IPS-18a (cell line): ENCODE measurements around the gene LHX6.

Experiments used
- H3K27ac ChIP-seq: one replicate; pipeline ENCODE4 v1.5.1; 2013; ENCODE audit warnings: low read length
- H3K27me3 ChIP-seq: one replicate; pipeline ENCODE4 v1.6.1; 2013; ENCODE audit warnings: mild to moderate bottlenecking, low read length; ENCODE audit not compliant: control insufficient read depth, insufficient read depth
- H3K36me3 ChIP-seq: one replicate; pipeline ENCODE4 v1.6.1; 2013; ENCODE audit warnings: low read depth, low read length; ENCODE audit not compliant: control insufficient read depth
- H3K4me1 ChIP-seq: one replicate; pipeline ENCODE4 v1.6.1; 2013; ENCODE audit warnings: low read depth, low read length; ENCODE audit not compliant: control insufficient read depth
- H3K4me3 ChIP-seq: one replicate; pipeline ENCODE4 v1.5.1; 2013; ENCODE audit warnings: low read length
- H3K9ac ChIP-seq: one replicate; pipeline ENCODE4 v1.6.1; 2013; ENCODE audit warnings: mild to moderate bottlenecking, low read length, moderate library complexity
- H3K9me3 ChIP-seq: one replicate; pipeline ENCODE4 v1.6.1; 2013; ENCODE audit warnings: low read depth, low read length; ENCODE audit not compliant: control insufficient read depth

Gene LHX6

GRCh38 chr9:122229485-122229837 is 704 bp upstream of the LHX6 start:
- Histone ChIP-seq H3K9ac (no peak overlapping the region), H3K27ac (no peak overlapping the region), H3K4me3 (no peak overlapping the region), H3K36me3 (no peaks in the 10 kb centered on the region), H3K4me1 (peaks cover 10% of the 10 kb centered on the region), H3K27me3 (peaks cover 79% of the 10 kb centered on the region), H3K9me3 (no peaks in the 10 kb centered on the region)

DNA sequence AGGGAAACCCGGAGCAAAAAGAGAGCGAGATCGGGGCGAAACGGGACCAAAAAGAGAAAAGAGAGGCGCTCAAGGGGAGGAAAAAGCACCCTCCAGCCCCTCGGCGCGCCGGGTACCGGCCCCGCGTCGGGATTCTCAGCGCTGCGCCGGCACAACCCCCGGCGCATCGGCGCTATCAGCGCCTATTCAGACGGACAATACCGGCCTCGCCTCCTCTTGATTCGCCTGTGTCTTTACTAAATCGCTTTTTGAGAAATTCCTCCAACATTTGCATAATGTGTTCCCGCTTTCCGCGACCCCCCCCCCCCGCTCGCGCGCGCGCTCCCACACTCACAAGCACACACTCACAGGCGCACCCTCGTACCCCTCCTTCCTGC is 578 bp downstream of the LHX6 start:
- H3K9ac ChIP-seq: no peak overlapping the region
- H3K9me3 ChIP-seq: no peaks in the 10 kb centered on the region
- H3K27ac ChIP-seq: no peak overlapping the region
- peak overlapping the region; percentile 42 for H3K4me3 ChIP-seq
- H3K27me3 ChIP-seq: peaks cover 92% of the 10 kb centered on the region
- no peaks in the 10 kb centered on the region for H3K36me3 ChIP-seq
- H3K4me1 ChIP-seq: peaks cover 10% of the 10 kb centered on the region

DNA sequence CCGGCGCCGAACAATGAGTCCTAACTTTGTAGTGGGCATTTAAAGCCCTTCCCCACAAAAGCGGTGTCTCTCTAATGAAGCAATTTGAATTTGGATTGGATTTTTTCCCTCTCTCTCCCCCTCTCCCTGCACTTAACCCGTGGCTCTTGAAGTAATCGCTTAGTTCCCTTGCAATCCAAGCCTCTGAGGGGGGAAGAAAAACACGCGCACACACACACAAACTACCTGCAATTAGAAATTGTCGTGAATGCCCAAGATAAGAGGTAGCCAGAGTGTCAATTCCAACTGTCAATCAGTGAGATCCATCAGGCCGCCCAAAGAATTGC is 1.2 kb downstream of the LHX6 start:
- no peak overlapping the region for H3K4me3 ChIP-seq
- H3K27me3 ChIP-seq: peaks cover 98% of the 10 kb centered on the region
- H3K27ac ChIP-seq: no peak overlapping the region
- H3K4me1 ChIP-seq: peaks cover 10% of the 10 kb centered on the region
- no peaks in the 10 kb centered on the region for H3K36me3 ChIP-seq
- no peaks in the 10 kb centered on the region for H3K9me3 ChIP-seq
- no peak overlapping the region for H3K9ac ChIP-seq

GRCh38 chr9:122226758-122227574 is 1.8 kb downstream of the LHX6 start:
- Histone ChIP-seq H3K4me3 (peak overlapping the region; percentile 19), H3K9ac (no peak overlapping the region), H3K9me3 (no peaks in the 10 kb centered on the region), H3K4me1 (peaks cover 10% of the 10 kb centered on the region), H3K27ac (no peak overlapping the region), H3K36me3 (no peaks in the 10 kb centered on the region), H3K27me3 (peaks cover 100% of the 10 kb centered on the region)

GRCh38 chr9:122226142-122226757 is 2.5 kb downstream of the LHX6 start:
- H3K27me3 ChIP-seq: peaks cover 100% of the 10 kb centered on the region
- H3K9ac ChIP-seq: no peak overlapping the region

DNA sequence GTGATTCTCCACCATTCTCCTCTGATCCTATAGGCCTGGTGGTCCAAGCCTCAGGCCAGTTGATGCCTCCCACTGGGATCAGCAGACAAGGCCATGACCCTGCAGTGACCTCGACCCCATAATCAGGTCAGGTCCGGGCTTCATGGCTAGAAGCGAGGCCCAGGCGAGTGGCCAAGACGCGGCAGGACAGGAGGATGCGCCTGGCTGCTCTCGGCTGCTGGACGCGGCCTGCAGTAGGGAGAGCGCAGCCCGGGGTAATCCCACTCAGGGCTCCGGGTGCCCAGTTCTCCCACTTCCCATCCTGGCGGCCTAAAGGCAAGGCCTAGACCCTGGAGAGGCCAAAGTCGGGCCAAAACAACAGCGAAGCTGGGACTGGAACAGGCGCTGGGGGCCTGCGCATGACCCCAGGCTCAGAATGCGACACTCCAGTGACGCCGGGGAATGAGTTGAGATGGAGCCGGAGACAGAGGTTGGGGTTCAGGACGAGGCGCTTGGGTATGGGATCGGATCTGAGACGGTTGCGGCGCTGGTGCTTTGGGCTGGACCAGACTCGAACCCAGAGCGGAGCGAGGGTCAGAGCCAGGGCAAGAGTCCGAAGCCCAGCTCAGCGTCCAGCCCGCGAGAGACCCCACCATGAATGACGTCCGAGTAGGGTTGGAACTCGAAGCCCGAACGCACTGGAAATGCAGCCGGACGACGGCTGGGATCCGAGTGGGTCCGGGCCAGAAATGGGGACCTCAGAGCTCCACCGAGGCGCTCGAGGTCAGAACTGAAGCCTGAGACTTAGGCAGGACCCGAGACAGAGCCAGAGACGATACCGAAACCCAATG is 3.2 kb downstream of the LHX6 start:
- Histone ChIP-seq H3K27me3 (peaks cover 100% of the 10 kb centered on the region), H3K9me3 (no peaks in the 10 kb centered on the region), H3K9ac (no peak overlapping the region), H3K4me1 (peaks cover 18% of the 10 kb centered on the region), H3K36me3 (no peaks in the 10 kb centered on the region), H3K4me3 (no peak overlapping the region), H3K27ac (no peak overlapping the region)

More at GRCh38 chr9:122226142-122226757, 2.5 kb downstream of the LHX6 start:
- no peak overlapping the region for H3K4me3 ChIP-seq
- H3K27ac ChIP-seq: no peak overlapping the region
- no peaks in the 10 kb centered on the region for H3K9me3 ChIP-seq
- peaks cover 13% of the 10 kb centered on the region for H3K4me1 ChIP-seq
- no peaks in the 10 kb centered on the region for H3K36me3 ChIP-seq

DNA sequence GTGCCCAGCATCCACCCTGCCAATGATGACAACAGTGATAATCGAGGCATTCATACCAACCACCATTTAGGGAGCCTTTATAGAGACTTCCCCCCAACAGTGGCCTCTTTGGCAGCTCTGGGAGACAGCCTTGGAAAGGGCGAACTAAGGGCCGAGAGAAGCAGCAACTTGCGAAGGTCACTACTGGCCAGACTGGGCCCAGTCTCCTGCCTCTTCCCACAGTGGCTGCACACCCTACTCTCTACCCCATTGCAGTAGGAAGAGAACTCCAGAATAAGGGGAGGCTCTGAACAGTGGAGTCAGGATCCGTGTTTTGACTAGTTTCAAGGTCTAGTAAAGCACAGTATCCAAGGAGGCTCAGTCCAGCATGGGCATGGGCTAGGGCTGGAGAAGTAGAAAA is 5.3 kb downstream of the LHX6 start:
- Histone ChIP-seq H3K9ac (no peak overlapping the region), H3K4me3 (no peak overlapping the region), H3K4me1 (peaks cover 34% of the 10 kb centered on the region), H3K27ac (no peak overlapping the region), H3K36me3 (no peaks in the 10 kb centered on the region), H3K27me3 (peaks cover 100% of the 10 kb centered on the region), H3K9me3 (no peaks in the 10 kb centered on the region)

- Histone ChIP-seq H3K4me1 (peaks cover 35% of the 10 kb centered on the region), H3K4me3 (no peak overlapping the region), H3K9ac (no peak overlapping the region), H3K27me3 (peaks cover 100% of the 10 kb centered on the region), H3K9me3 (no peaks in the 10 kb centered on the region), H3K36me3 (no peaks in the 10 kb centered on the region), H3K27ac (no peak overlapping the region)
Measured at GRCh38 chr9:122222791-122223190, 6.0 kb downstream of the LHX6 start.

- no peaks in the 10 kb centered on the region for H3K36me3 ChIP-seq
- no peak overlapping the region for H3K9ac ChIP-seq
- no peaks in the 10 kb centered on the region for H3K9me3 ChIP-seq
- H3K27ac ChIP-seq: no peak overlapping the region
- H3K4me3 ChIP-seq: peak overlapping the region; percentile 57
- peaks cover 100% of the 10 kb centered on the region for H3K27me3 ChIP-seq
- peaks cover 25% of the 10 kb centered on the region for H3K4me1 ChIP-seq
Measured at GRCh38 chr9:122221183-122221811, 7.5 kb downstream of the LHX6 start.

DNA sequence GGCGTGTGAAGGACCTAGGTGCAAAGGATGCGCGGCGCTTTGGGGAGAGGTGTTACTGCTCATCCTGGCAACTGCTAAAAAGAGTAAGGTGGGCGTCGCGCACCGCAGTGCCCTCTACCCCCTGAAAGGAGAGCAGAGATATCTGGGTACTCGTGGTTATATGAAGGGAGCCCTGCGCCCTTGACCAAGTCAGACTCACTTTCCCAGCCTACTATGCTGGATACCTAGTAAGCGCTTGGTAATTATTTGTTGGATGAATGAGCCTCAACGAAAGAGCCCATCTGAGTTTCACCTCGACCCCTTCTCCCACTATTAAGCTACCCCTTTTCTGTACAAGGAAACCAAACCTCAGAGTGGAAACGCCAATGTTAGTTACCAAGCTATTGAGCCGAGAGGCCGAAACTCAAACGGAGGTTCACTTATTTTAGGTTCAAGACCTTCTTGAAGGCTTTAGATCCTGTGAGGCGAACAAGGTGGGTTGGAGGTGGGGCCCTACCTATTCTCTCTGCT is 8.0 kb downstream of the LHX6 start:
- Histone ChIP-seq H3K9me3 (no peaks in the 10 kb centered on the region), H3K36me3 (no peaks in the 10 kb centered on the region), H3K4me3 (peak overlapping the region; percentile 57), H3K27ac (no peak overlapping the region), H3K4me1 (peaks cover 25% of the 10 kb centered on the region), H3K27me3 (peaks cover 100% of the 10 kb centered on the region), H3K9ac (no peak overlapping the region)
